ENCODE results near the gene COPS7A. TPM values are rescaled to one million over a fixed set of nuclear protein-coding genes. Genes with fewer than 3 reads are reported as not detected.

COPS7A gene
- total and polyA plus RNA-seq, 9 of the 15 experiments (the other 6 are each of a cell fraction or from before 2014, with no cell fraction given) = 12.7 to 36.0 (median 24.3) TPM

- Histone ChIP-seq H4K20me1 (replicated peaks; ENCODE audit: control insufficient read depth, insufficient read depth, low read length) (no peaks in the 10 kb centered on the region), H3K9ac (ENCODE audit: insufficient read depth in 1 of 2, low read depth in 2 of 2, low read length in 2 of 2) (no peak overlapping the region)
- in situ Hi-C loops (cut with MboI) = no loop called here
- TF ChIP-seq BCLAF1 (IDR thresholded peaks at IDR 0.05; ENCODE audit: borderline replicate concordance in 1 of 2, control insufficient read depth in 1 of 2, low read depth in 2 of 2, low read length in 1 of 2) (no peak), SMARCE1 (IDR thresholded peaks at IDR 0.05) (no peak), RFX5 (IDR thresholded peaks at IDR 0.05; ENCODE audit: low read depth, low read length) (no peak), RBBP5 (IDR thresholded peaks at IDR 0.05; ENCODE audit: borderline replicate concordance, insufficient read depth, low read length, poor library complexity, severe bottlenecking) (no peak), CEBPB (tag; IDR thresholded peaks at IDR 0.05) (no peak), ATF3 (IDR thresholded peaks at IDR 0.05) (no peak), ATF3 (CRISPR knock-in tag; conservative IDR thresholded peaks at IDR 0.05) (no peak), ZBTB33 (CRISPR knock-in tag; IDR thresholded peaks at IDR 0.05) (no peak), NR1H2 (CRISPR knock-in tag; IDR thresholded peaks at IDR 0.05) (no peak), CBFB (CRISPR knock-in tag; IDR thresholded peaks at IDR 0.05) (no peak), THAP12 (CRISPR knock-in tag; IDR thresholded peaks at IDR 0.05) (no peak), THRA (IDR thresholded peaks at IDR 0.05) (no peak)
These were observed 45.8 kb downstream of the COPS7A start for GRCh38 chr12:6769666-6770065.

More at GRCh38 chr12:6769666-6770065, 45.8 kb downstream of the COPS7A start:
- Histone ChIP-seq H2AFZ (ENCODE audit: low read depth, low read length) (no peak overlapping the region), H3K79me2 (ENCODE audit: control insufficient read depth, insufficient read depth, low read length) (peaks cover 27% of the 10 kb centered on the region), H3K27ac (ENCODE audit: extremely low read depth, low read depth, low read length) (no peak overlapping the region), H3K27me3 (ENCODE audit: control insufficient read depth in 2 of 2, insufficient read depth in 2 of 2, low read length in 2 of 2) (no peaks in the 10 kb centered on the region; a peak in 1 of 5 replicates), H3K4me2 (ENCODE audit: insufficient read depth, low read length) (no peak overlapping the region), H3K4me3 (no peak overlapping the region), H3K9me1 (ENCODE audit: control insufficient read depth, insufficient read depth, low read length) (no peaks in the 10 kb centered on the region), H3K4me1 (replicated peaks in 1 of 2; ENCODE audit: control insufficient read depth in 2 of 2, insufficient read depth in 2 of 2, low read length in 2 of 2) (peaks cover 16 to 43% of the 10 kb centered on the region in 2 experiments; a peak in 4 of 5 replicates), H3K36me3 (ENCODE audit: control insufficient read depth, insufficient read depth, low read length) (peaks cover 32% of the 10 kb centered on the region; the same call in 2 of the 3 replicates), H3K9me3 (replicated peaks; ENCODE audit: control insufficient read depth, insufficient read depth, low read depth, low read length) (no peaks in the 10 kb centered on the region)
- ChIA-PET CTCF (ENCODE audit: low intra/inter-chr PET ratio) (no interaction called here), POLR2A (interaction anchor here (0.6 to 1.0 kb wide), 3 partner anchors 14 to 162 kb away, joined by 3 to 4 read pairs (median 3); no protein-coding TSS in a partner anchor)
- WGBS (ENCODE audit: insufficient coverage, low coverage, missing lambda C conversion rate) = no CpG with 5 or more reads among the region's 4 CpGs
- no peak for FAIRE-seq
- intact Hi-C loops (cut with micrococcal nuclease) = no loop called here
- ATAC-seq = no peak
- DNase-seq (ENCODE audit: extremely low read depth in 1 of 4, low spot score in 3 of 4) = no peak
- no TSS peak for BruUV-seq (replicated peaks)

All from K562 (cell line).